ENCODE results near the gene TENM4.

- no peak for TF ChIP-seq CTCF (IDR thresholded peaks at IDR 0.05; ENCODE audit: low read depth, low read length, missing input control)
- TF ChIP-seq YY1 (IDR thresholded peaks at IDR 0.05) = no peak
- no peak for TF ChIP-seq MAX (IDR thresholded peaks at IDR 0.05)
- no peak for TF ChIP-seq RXRA (IDR thresholded peaks at IDR 0.05)
- TF ChIP-seq EGR1 (IDR thresholded peaks at IDR 0.05; ENCODE audit: low read depth in 2 of 2) = no peak
- no peak for TF ChIP-seq ZBTB33 (IDR thresholded peaks at IDR 0.05)
- no peak for TF ChIP-seq REST (IDR thresholded peaks at IDR 0.05)
- no peak for TF ChIP-seq SP1 (IDR thresholded peaks at IDR 0.05)
- TF ChIP-seq ATF3 (IDR thresholded peaks at IDR 0.05) = no peak
- no peak for TF ChIP-seq FOXA1 (IDR thresholded peaks at IDR 0.05)
- TF ChIP-seq GABPA (IDR thresholded peaks at IDR 0.05 in 1 of 2, conservative IDR thresholded peaks at IDR 0.05 in 1 of 2) = no peak
- TF ChIP-seq FOXA2 (IDR thresholded peaks at IDR 0.05) = no peak
These were observed 734.3 kb downstream of the TENM4 start for GRCh38 chr11:78706551-78706950.
